HG02943 (cell line): ENCODE data around the gene SERTAD1.
A peak's percentile ranks its signal among the peaks of the same experiment; 100 is the strongest.
"Not testable (repeated sequence)": the region's sequence is repeated elsewhere in the genome, so short reads cannot be mapped to it uniquely, and the experiment has no call there.

Source experiments
- ATAC-seq: cut with Tn5 transposase; IDR thresholded peaks from one replicate; pipeline ENCODE4 v1.9.1; 2021; ENCODE audit warnings: mild to moderate bottlenecking, low read depth, moderate library complexity; ENCODE audit not compliant: unreplicated experiment

The SERTAD1 gene

GRCh38 chr19:40425450-40426287 lies at the start of gene SERTAD1:
SERTAD1 (minus strand) TSS chr19:40425992; CDS start chr19:40423546, 2,446 bp downstream.
- peak; percentile 84 for ATAC-seq

- no peak for ATAC-seq
Measured at GRCh38 chr19:40474737-40475136, 48.9 kb upstream of the SERTAD1 start.

- ATAC-seq, result no peak
Measured at GRCh38 chr19:40472516-40472915, 46.7 kb upstream of the SERTAD1 start.

GRCh38 chr19:40471111-40471510 lies 45.3 kb upstream of the SERTAD1 start:
- ATAC-seq, result no peak

GRCh38 chr19:40469011-40469410 lies 43.2 kb upstream of the SERTAD1 start:
- ATAC-seq, result no peak

- ATAC-seq, result no peak
Measured at GRCh38 chr19:40466985-40467734, 41.4 kb upstream of the SERTAD1 start, which contains the start of gene SPTBN4. SPTBN4 (plus strand) TSS chr19:40467001; CDS start chr19:40472622, 5,621 bp downstream.

GRCh38 chr19:40466219-40466984 lies 40.6 kb upstream of the SERTAD1 start:
- no peak for ATAC-seq

- peak; percentile 78 for ATAC-seq
Measured at GRCh38 chr19:40465557-40466218, 39.9 kb upstream of the SERTAD1 start, which contains the start of gene BLVRB. BLVRB (minus strand) TSS chr19:40465745; CDS start chr19:40465688, 57 bp downstream.

GRCh38 chr19:40465025-40465556 lies 39.3 kb upstream of the SERTAD1 start:
- peak; percentile 5 for ATAC-seq

GRCh38 chr19:40464059-40465024 lies 38.5 kb upstream of the SERTAD1 start:
- no peak for ATAC-seq

- ATAC-seq, result not testable (repeated sequence)
Measured at GRCh38 chr19:40463587-40464037, 37.8 kb upstream of the SERTAD1 start.

GRCh38 chr19:40461669-40462221 lies 36.0 kb upstream of the SERTAD1 start:
- no peak for ATAC-seq

- no peak for ATAC-seq
Measured at GRCh38 chr19:40460185-40460584, 34.4 kb upstream of the SERTAD1 start.

GRCh38 chr19:40458597-40458974 lies 32.8 kb upstream of the SERTAD1 start:
- no peak for ATAC-seq

GRCh38 chr19:40457953-40458596 lies 32.3 kb upstream of the SERTAD1 start:
- ATAC-seq, result no peak

- no peak for ATAC-seq
Measured at GRCh38 chr19:40457048-40457447, 31.3 kb upstream of the SERTAD1 start.

- not testable (repeated sequence) for ATAC-seq
Measured at GRCh38 chr19:40453943-40454342, 28.2 kb upstream of the SERTAD1 start.
